ENCODE measurements around the gene HS6ST3.
"Not testable (repeated sequence)": the region's sequence is repeated elsewhere in the genome, so short reads cannot be mapped to it uniquely, and the experiment has no call there.

HS6ST3 gene

DNA sequence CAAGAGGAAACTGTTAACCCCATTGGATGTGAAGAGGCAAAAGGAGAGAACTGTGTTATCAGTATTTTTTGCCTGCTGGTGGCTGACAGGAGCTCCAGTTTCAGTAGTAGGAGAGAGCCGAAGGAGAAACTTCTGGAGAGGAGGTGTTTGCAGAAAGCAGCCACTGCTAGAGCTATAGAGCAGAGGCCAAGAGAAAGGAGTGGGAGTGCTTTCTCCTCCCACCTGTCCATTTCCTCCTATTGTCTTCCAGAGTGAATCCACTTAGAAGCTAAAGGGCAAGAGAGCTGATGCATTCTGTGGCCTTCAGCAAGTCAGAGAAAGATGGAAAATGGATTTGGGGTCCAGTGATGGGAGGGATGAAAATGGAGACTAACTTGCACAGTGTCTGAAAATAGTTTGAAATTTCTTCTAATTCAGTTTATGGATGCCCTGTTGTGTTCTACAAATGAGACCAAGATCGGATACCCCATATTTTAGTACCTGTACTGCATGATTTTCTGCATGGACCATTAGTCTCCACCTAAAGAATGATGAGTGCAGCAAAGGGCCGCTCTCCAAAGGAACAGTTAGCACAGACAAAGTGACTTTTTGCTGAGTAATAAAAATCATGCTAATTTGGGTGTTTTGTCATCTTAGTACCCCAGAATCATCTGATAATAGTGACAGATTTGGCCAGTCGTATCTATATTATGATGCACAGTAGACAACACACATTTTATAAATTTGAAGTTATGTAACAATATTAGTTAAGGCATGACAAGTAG lies 10.7 kb downstream of the HS6ST3 start:
- TF ChIP-seq, protein P1, sequence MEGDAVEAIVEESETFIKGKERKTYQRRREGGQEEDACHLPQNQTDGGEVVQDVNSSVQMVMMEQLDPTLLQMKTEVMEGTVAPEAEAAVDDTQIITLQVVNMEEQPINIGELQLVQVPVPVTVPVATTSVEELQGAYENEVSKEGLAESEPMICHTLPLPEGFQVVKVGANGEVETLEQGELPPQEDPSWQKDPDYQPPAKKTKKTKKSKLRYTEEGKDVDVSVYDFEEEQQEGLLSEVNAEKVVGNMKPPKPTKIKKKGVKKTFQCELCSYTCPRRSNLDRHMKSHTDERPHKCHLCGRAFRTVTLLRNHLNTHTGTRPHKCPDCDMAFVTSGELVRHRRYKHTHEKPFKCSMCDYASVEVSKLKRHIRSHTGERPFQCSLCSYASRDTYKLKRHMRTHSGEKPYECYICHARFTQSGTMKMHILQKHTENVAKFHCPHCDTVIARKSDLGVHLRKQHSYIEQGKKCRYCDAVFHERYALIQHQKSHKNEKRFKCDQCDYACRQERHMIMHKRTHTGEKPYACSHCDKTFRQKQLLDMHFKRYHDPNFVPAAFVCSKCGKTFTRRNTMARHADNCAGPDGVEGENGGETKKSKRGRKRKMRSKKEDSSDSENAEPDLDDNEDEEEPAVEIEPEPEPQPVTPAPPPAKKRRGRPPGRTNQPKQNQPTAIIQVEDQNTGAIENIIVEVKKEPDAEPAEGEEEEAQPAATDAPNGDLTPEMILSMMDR (IDR thresholded peaks at IDR 0.05): no peak
- no peaks in the 10 kb centered on the region for H3K27me3 ChIP-seq
- no peaks in the 10 kb centered on the region for H3K36me3 ChIP-seq
- H3K4me3 ChIP-seq: no peak overlapping the region
- intact Hi-C loops (cut with DNase I; ENCODE audit: low total_unique reads): no loop called here
- no peak overlapping the region for H3K27ac ChIP-seq
- H3K4me1 ChIP-seq: no peaks in the 10 kb centered on the region
- DNase-seq: no peak
- no peaks in the 10 kb centered on the region for H3K9me3 ChIP-seq

DNA sequence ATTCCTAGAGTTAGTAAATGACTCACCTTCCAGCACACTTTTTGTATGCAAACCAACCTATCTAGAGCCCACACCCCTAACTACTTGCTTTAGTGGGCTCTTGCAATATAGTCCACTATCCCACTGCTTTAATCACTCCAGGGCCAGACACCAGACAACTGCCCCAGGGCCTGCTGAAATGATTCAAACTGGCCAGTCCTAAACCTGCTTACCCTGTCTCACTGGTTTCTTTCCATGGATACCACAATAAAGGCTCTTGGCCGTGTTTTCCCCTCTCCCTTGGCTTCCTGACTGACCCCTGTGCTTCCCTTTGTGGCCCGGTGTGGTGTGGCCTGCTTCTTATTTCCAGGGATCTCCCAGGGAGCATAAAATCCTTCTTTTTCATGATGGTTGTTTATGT lies 14.6 kb downstream of the HS6ST3 start:
- TF ChIP-seq, protein P1 (IDR thresholded peaks at IDR 0.05): no peak
- H3K9me3 ChIP-seq: peaks cover 0 to 11% (median 5%) of the 10 kb centered on the region in 3 donors

DNA sequence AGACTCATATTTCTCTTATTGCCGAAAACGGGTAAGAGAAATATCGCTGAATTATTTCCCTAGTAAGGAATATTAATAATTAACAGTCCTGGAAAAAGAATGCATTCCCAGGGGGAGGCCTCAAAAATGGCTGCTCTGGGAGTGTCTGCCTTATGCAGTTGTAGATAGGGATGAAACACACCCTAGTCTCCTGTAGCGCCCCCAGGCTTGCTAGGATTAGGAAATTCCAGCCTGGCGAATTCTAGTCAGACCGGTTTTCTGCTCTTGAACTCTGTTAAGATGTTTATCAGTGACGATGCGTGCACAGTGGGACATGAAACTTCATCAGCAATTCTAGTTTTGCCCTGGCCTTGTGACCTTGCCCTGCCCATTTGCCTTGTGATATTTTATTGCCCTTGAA lies 18.2 kb downstream of the HS6ST3 start:
- H3K9me3 ChIP-seq: peaks cover 0 to 11% (median 5%) of the 10 kb centered on the region in 3 donors
- H3K4me1 ChIP-seq; H3K27ac ChIP-seq; H3K36me3 ChIP-seq; DNase-seq; H3K27me3 ChIP-seq; intact Hi-C loops (cut with DNase I; ENCODE audit: low total_unique reads); H3K4me3 ChIP-seq: not testable (repeated sequence)

More for the DNA sequence above, 14.6 kb downstream of the HS6ST3 start:
- no peak for DNase-seq
- Histone ChIP-seq H3K36me3 (no peaks in the 10 kb centered on the region), H3K4me1 (no peaks in the 10 kb centered on the region), H3K27ac (no peak overlapping the region), H3K27me3 (no peaks in the 10 kb centered on the region), H3K4me3 (no peak overlapping the region)
- intact Hi-C loops (cut with DNase I; ENCODE audit: low total_unique reads): no loop called here

DNA sequence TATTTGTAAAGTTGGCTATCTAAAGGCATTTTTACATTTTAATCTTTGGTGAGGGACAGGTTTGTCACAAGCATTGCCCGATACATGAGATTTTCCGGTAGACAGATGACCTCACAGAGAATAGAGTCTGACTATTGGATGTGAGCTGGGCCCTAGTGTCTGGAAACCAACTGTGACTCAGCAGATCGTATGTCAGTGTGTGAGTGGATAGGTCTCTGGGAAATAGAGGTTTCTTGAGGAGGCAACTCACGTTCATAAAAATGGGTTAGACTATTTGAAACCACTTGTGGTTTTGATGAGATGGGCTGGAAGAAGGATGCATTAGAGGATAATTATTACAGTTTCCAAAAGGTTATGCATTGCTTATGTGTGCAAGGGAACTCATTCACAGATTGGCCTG lies 19.2 kb downstream of the HS6ST3 start:
- no peak overlapping the region for H3K4me3 ChIP-seq
- intact Hi-C loops (cut with DNase I; ENCODE audit: low total_unique reads): no loop called here

DNA sequence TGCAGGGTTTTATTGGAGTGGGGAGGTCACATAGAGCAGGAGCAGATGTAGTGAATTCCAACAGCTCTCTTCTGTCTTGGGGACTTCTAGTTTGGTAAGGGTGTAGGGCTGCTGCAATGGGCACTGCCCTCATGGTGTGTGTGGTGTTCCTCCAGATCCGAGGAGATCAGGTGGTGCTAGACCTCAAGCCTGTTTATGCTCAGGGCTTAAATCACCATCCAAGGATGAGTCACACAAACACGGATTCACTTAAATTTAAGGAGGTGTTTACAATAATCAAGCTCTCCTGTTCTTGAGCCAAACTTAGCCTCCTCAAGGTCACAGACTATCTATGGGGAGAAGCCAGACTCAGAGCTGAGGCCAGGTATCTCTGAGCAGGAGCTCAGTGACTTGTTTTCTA lies 23.0 kb downstream of the HS6ST3 start:
- TF ChIP-seq, protein P1 (IDR thresholded peaks at IDR 0.05): no peak
- H3K4me1 ChIP-seq: peaks cover 0 to 13% (median 2%) of the 10 kb centered on the region in 4 donors
- no peaks in the 10 kb centered on the region for H3K27me3 ChIP-seq
- H3K9me3 ChIP-seq: peaks cover 0 to 2% (median 0%) of the 10 kb centered on the region in 3 donors
- no peak for DNase-seq
- no peak overlapping the region for H3K4me3 ChIP-seq
- H3K36me3 ChIP-seq: no peaks in the 10 kb centered on the region
- H3K27ac ChIP-seq: no peak overlapping the region
- intact Hi-C loops (cut with DNase I; ENCODE audit: low total_unique reads): no loop called here

More for the DNA sequence above, 19.2 kb downstream of the HS6ST3 start:
- Histone ChIP-seq H3K9me3 (peaks cover 0 to 11% (median 5%) of the 10 kb centered on the region in 3 donors), H3K4me1 (no peaks in the 10 kb centered on the region), H3K27ac (no peak overlapping the region), H3K36me3 (no peaks in the 10 kb centered on the region), H3K27me3 (no peaks in the 10 kb centered on the region)
- no peak for DNase-seq
- TF ChIP-seq, protein P1 (IDR thresholded peaks at IDR 0.05): no peak

DNA sequence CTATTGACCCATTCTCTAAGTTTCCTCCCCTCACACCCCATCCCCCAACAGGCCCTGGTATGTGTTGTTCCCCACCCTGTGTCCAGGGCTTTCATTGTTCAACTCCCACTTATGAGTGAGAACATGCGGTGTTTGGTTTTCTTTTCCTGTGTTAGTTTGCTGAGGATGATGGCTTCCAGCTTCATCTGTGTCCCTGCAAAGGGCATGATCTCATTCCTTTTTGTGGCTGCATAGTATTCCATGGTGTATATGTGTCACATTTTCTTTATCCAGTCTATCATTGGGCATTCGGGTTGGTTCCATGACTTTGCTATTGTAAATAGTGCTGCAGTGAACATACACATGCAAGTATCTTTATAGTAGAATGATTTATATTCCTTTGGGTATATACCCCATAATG lies 25.5 kb downstream of the HS6ST3 start:
- DNase-seq; intact Hi-C loops (cut with DNase I; ENCODE audit: low total_unique reads); H3K9me3 ChIP-seq; H3K36me3 ChIP-seq; H3K27me3 ChIP-seq; H3K27ac ChIP-seq; H3K4me3 ChIP-seq: not testable (repeated sequence)
- H3K4me1 ChIP-seq: peaks cover 0 to 13% (median 2%) of the 10 kb centered on the region in 4 donors

Measured in tibial artery (tissue), 4 donors.